Thoracic aorta (tissue), 2 donors: Measurements from ENCODE around the gene MED16. TPM values are rescaled to one million over a fixed set of nuclear protein-coding genes. Genes with fewer than 3 reads are reported as not detected.

Experiments
- ATAC-seq: fragments of 150-250 bp; one replicate; pipeline ENCODE4 v1.8.0; 2017; ENCODE audit warnings: low read depth; ENCODE audit not compliant: insufficient number of reproducible peaks, low FRiP score
- DNase-seq: peaks from one replicate; pipeline ENCODE4 v3.0.0-alpha.2; 2020; ENCODE audit warnings: low spot score
- H3K27ac ChIP-seq, 2 donors: fragments of 200-600 bp; sonication (generic); 1 replicate in 1 of 2; 2 replicates in 1 of 2; pipeline ENCODE4 v1.5.1; 2016; ENCODE audit warnings: mild to moderate bottlenecking in 2 of 2, moderate library complexity in 2 of 2
- H3K27me3 ChIP-seq: fragments of 200-600 bp; sonication (generic); replicated peaks from 2 replicates; pipeline ENCODE4 v1.6.0; 2016; ENCODE audit warnings: mild to moderate bottlenecking; ENCODE audit not compliant: insufficient read depth
- H3K36me3 ChIP-seq: fragments of 200-600 bp; sonication (generic); one replicate; pipeline ENCODE4 v1.5.1; 2016
- H3K4me1 ChIP-seq, 2 donors: fragments of 200-600 bp; sonication (generic); 1 replicate in 1 of 2; 2 replicates in 1 of 2; pipeline versions ENCODE4 v1.5.1 to v1.6.0; 2016; ENCODE audit warnings: low read depth in 2 of 2, mild to moderate bottlenecking in 1 of 2; ENCODE audit not compliant: control insufficient read depth in 1 of 2
- H3K4me3 ChIP-seq: fragments of 200-600 bp; sonication (generic); 2 replicates; pipeline ENCODE4 v1.5.1; 2016; ENCODE audit warnings: mild to moderate bottlenecking
- H3K9me3 ChIP-seq: fragments of 200-600 bp; sonication (generic); 2 replicates; pipeline ENCODE4 v1.5.1; 2016
- CTCF ChIP-seq: fragments of 200-600 bp; sonication (generic); IDR thresholded peaks from one replicate; pipeline ENCODE4 v1.5.1; 2019; ENCODE audit warnings: antibody characterized with exemption
- total RNA-seq, 2 donors: library from RNA; depleted of rRNA; stranded (reverse); fragments of >200 nt; gene quantifications; one replicate each; pipeline versions ENCODE4 v1.1.0 to v1.2.3, GENCODE V29; 2016

Gene MED16
- total RNA-seq, 2 donors from 2014 or later = 29.1 to 38.0 TPM

GRCh38 chr19:931860-932647 is 39.1 kb upstream of the MED16 start:
- ATAC-seq (no peak), DNase-seq (no peak)
- Histone ChIP-seq H3K4me1 (peaks cover 30 to 44% of the 10 kb centered on the region in 2 donors), H3K27ac (no peak overlapping the region), H3K36me3 (no peaks in the 10 kb centered on the region), H3K9me3 (no peaks in the 10 kb centered on the region), H3K4me3 (no peak overlapping the region), H3K27me3 (no peaks in the 10 kb centered on the region)
- no peak for TF ChIP-seq CTCF

- H3K27ac ChIP-seq = no peak overlapping the region
- no peaks in the 10 kb centered on the region for H3K36me3 ChIP-seq
- H3K9me3 ChIP-seq = no peaks in the 10 kb centered on the region
- no peaks in the 10 kb centered on the region for H3K27me3 ChIP-seq
- DNase-seq = no peak
- H3K4me1 ChIP-seq = peaks cover 27 to 45% of the 10 kb centered on the region in 2 donors
- TF ChIP-seq CTCF = no peak
- no peak overlapping the region for H3K4me3 ChIP-seq
- ATAC-seq = no peak
These were observed 36.9 kb upstream of the MED16 start for GRCh38 chr19:929891-930258.

- Histone ChIP-seq H3K4me3 (no peak overlapping the region), H3K4me1 (peaks cover 29 to 45% of the 10 kb centered on the region in 2 donors), H3K9me3 (no peaks in the 10 kb centered on the region), H3K27me3 (no peaks in the 10 kb centered on the region), H3K36me3 (no peaks in the 10 kb centered on the region), H3K27ac (no peak overlapping the region)
- TF ChIP-seq CTCF = no peak
- ATAC-seq (no peak), DNase-seq (no peak)
These were observed 36.4 kb upstream of the MED16 start for GRCh38 chr19:929203-929890.

GRCh38 chr19:928471-929202 is 35.6 kb upstream of the MED16 start:
- no peak overlapping the region for H3K4me3 ChIP-seq
- no peaks in the 10 kb centered on the region for H3K27me3 ChIP-seq
- TF ChIP-seq CTCF = no peak
- H3K9me3 ChIP-seq = no peaks in the 10 kb centered on the region
- H3K36me3 ChIP-seq = no peaks in the 10 kb centered on the region
- peaks cover 22 to 42% of the 10 kb centered on the region in 2 donors for H3K4me1 ChIP-seq
- no peak overlapping the region for H3K27ac ChIP-seq
- no peak for ATAC-seq
- no peak for DNase-seq
